Stimulated activated CD8-positive, alpha-beta memory T cell treated with anti-CD3 and anti-CD28 coated beads, Interleukin-4, amount 100 ng/mL, for 1 hour (primary cell): Measurements from ENCODE around the gene TAF11L9.
"Not testable (repeated sequence)": the region's sequence is repeated elsewhere in the genome, so short reads cannot be mapped to it uniquely, and the experiment has no call there.

Experiments used
- DNase-seq, 2 donors: peaks; one replicate each; pipeline ENCODE4 v3.0.0-alpha.2; 2020; ENCODE audit warnings: low read depth in 2 of 2, low spot score in 1 of 2

Gene TAF11L9

DNA sequence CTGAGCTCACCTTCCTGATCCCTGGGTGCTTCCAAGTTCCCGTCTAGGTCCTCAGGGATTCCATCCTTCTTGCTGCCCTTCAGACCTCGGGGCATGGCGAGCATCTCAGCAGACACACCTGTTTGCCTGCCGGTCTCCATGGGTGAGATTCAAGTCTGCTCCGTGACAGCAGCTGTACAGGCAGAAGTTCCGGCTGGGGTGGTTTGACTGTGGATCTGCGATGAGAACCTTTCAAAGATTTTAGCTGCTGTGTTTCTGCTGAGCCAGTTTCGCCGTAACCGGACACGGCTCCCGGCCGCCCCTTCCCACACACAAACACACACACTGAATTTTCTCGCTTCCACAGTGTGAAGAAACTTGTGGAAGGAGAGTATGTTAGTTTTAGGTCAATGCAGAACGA, at the start of gene TAF11L9:
TAF11L9 (minus strand) TSS at position 140 of the 400 bp plus-strand sequence.
- DNase-seq: not testable (repeated sequence)

DNA sequence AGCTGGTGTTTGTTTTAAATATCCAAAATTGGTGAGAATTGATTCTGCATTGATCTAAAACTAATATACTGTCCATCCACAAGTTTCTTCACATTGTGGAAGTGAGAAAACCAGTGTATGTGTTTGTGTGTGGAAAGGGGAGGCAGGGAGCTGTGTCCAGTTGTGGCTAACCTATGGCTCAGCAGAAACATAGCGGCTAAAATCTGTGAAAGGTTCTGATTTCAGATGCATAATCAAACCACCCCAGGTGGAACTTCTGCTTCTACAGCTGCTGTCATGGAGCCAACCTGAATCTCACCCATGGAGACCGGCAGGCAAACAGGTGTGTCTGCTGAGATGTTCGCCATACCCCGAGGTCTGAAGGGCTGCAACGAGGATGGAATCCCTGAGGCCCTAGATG, 40.0 kb upstream of the TAF11L9 start, which contains the start of gene TAF11L14:
TAF11L14 (plus strand) TSS at position 301 of the 400 bp plus-strand sequence.
- DNase-seq: no peak

DNA sequence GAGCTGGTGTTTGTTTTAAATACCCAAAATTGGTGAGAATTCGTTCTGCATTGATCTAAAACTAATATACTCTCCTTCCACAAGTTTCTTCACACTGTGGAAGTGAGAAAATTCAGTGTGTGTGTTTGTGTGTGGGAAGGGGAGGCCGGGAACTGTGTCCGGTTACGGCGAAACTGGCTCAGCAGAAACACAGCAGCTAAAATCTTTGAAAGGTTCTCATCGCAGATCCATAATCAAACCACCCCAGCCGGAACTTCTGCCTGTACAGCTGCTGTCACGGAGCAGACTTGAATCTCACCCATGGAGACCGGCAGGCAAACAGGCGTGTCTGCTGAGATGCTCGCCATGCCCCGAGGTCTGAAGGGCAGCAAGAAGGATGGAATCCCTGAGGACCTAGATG, 37.6 kb upstream of the TAF11L9 start, which contains the start of gene TAF11L13:
TAF11L13 (plus strand) TSS at position 301 of the 400 bp plus-strand sequence.
- DNase-seq: not testable (repeated sequence)

DNA sequence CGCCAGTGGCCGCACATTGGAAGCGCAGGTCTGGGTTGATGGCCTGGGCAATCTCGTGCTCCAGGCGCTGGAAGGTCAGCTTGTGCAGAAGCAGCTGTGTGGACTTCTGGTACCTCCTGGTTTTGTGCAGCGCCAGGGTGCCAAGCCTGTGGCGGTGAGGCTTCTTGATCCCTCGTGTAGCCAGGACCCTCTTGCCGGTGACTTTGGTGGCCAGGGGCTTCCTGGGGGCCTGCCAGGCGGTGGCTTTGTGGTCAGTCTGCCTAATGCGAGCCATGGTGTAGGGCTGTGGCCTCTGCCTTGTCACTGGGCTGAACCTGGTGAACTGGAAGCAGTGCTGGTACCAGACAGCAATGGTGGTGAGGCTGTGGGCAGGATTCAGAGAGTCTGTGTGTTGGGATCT, 31.5 kb upstream of the TAF11L9 start:
- no peak for DNase-seq

DNA sequence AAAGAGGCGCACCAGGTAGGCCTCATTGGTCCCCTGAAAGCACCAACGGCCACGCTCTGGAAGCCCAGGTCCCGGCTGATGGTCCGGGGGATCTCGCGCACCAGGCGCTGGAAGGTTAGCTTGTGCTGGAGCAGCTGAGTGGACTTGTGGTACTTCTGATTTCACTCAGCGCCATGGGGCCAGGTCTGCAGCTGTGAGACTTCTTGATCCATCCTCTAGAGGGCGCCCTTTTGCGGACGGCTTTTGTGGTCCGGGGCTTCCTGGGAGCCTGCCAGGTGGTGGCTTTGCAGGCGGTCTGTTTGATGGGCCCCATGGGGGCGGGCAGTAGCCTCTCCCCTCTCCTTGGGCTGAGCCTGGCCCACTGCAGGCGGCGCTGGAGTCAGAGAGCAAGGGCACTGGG, 26.4 kb upstream of the TAF11L9 start:
- DNase-seq: no peak

DNA sequence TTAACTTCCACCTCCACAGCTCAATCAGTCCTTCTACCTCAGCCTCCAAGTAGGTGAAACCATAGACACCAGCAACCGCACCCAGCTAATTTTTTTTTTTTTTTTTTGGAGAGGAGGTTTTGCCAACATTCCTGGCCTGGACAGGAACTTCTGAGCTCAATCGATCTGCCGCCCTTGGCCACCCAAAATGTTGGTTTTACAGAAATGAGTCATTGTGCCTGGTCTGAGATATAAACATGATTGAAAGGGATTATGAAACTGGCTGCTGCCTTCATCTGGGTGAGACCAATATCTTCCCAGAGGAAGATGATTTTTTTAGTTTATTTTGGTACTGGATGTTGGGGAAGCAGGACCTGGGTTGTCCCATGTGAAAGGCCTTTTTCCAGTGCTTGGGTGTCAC, 25.2 kb upstream of the TAF11L9 start:
- no peak for DNase-seq

DNA sequence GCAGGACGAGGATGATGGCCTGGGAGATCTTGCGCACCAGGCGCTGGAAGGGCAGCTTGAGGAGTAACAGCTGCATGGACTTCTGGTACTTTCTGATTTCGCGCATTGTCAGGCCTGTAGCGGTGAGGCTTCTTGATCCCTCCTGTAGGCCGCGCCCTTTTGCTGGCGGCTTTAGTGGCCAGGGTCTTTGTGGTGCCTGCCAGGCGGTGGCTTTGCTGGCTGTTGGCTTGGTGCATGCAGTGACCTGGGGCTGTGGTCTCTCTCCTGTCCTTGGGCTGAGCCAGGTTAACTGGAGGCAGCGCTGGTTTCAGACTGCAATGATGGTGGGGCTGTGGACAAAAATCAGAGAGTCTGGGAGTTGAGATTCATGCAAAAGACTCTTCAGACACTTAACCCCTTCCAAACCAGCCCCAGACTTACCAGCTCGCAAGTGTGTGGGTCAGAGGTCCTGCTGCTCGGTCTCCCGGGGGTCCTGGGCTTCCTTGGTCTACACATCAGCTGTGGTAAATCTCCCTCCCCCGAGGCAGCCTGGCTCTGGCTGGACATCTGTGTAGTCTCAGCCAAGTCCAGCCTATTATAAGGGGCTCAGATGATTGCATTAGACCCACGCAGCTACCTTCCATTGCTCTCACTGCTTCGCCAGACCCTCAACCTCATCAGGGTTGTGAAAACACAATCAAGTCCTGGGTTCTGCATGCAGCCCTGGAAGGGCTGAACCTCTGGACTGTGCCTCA, 20.8 kb upstream of the TAF11L9 start:
- no peak for DNase-seq

DNA sequence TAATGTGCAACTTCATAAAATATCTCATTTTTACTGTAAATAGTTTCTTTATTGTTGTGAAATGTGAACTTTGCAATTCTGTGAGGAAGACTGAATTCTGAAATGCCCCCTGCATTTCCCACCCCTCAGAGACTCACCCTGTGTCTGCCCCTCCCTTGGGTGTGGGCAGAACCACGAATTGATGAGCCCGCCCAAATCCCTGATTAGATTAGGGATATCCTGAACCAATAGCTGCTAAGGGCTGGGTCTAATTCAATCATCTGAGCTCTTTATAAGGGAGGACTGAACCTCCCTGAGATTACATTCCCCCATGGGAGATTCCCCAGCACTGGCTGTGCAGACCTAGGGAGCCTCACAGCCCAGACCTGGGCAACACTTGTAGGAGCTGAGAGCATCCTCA, 15.9 kb upstream of the TAF11L9 start, which contains the start of gene TAF11L12:
TAF11L12 (plus strand) TSS at position 301 of the 400 bp plus-strand sequence.
- not testable (repeated sequence) for DNase-seq

DNA sequence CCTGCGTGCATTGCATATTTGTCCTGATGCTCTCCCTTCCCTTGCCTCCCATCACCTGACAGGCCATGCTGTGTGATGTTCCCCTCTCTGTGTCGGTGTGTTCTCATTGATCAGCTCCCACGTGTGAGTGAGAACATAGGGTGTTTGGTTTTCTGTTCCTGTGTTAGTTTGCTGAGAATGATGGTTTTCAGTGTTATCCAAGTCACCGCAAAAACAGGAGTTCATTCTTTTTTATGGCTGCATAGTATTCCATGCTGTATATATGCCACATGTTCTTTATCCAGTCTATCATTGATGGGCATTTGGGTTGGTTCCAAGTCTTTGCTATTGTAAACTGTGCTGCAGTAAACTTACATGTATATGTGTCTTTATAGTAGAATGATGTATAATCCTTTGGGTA, 13.3 kb upstream of the TAF11L9 start:
- not testable (repeated sequence) for DNase-seq

DNA sequence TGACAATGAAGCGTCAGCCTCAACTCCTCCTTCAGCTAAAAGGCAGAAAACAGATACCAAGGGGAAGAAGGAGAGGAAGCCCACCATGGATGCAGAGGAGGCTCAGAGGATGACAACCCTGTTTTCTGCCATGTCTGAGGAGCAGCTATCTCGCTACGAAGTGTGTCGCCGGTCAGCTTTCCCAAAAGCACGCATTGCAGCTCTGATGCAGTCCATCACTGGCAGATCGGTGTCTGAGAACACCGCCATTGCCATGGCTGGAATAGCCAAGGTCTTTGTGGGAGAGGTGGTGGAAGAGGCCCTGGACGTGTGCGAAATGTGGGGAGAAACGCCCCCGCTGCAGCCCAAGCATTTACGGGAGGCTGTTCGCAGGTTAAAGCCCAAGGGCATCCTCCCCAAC, 10.8 kb upstream of the TAF11L9 start:
- no peak for DNase-seq

DNA sequence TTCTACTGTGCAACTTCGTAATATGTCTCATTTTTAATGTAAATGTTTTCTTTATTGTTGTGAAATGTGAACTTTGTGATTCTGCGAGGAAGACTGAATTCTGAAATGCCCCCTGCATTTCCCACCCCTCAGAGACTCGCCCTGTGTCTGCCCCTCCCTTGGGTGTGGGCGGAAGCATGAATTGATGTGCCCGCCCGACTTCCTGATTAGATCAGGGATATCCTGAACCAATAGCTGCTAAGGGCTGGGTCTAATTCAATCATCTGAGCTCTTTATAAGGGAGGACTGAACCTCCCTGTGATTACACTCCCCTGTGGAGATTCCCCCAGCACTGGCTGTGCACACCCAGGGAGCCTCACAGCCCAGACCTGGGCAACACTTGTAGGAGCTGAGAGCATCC, 9.7 kb upstream of the TAF11L9 start, which contains the start of gene TAF11L11:
TAF11L11 (plus strand) TSS at position 304 of the 400 bp plus-strand sequence.
- not testable (repeated sequence) for DNase-seq

DNA sequence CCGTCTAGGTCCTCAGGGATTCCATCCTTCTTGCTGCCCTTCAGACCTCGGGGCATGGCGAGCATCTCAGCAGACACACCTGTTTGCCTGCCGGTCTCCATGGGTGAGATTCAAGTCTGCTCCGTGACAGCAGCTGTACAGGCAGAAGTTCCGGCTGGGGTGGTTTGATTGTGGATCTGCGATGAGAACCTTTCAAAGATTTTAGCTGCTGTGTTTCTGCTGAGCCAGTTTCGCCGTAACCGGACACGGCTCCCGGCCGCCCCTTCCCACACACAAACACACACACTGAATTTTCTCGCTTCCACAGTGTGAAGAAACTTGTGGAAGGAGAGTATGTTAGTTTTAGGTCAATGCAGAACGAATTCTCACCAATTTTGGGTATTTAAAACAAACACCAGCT, 3.5 kb upstream of the TAF11L9 start, which contains the start of gene TAF11L10:
TAF11L10 (minus strand) TSS at position 101 of the 400 bp plus-strand sequence.
- not testable (repeated sequence) for DNase-seq

DNA sequence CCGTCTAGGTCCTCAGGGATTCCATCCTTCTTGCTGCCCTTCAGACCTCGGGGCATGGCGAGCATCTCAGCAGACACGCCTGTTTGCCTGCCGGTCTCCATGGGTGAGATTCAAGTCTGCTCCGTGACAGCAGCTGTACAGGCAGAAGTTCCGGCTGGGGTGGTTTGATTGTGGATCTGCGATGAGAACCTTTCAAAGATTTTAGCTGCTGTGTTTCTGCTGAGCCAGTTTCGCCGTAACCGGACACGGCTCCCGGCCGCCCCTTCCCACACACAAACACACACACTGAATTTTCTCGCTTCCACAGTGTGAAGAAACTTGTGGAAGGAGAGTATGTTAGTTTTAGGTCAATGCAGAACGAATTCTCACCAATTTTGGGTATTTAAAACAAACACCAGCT, 3.3 kb downstream of the TAF11L9 start, which contains the start of gene TAF11L8:
TAF11L8 (minus strand) TSS at position 101 of the 400 bp plus-strand sequence.
- not testable (repeated sequence) for DNase-seq

DNA sequence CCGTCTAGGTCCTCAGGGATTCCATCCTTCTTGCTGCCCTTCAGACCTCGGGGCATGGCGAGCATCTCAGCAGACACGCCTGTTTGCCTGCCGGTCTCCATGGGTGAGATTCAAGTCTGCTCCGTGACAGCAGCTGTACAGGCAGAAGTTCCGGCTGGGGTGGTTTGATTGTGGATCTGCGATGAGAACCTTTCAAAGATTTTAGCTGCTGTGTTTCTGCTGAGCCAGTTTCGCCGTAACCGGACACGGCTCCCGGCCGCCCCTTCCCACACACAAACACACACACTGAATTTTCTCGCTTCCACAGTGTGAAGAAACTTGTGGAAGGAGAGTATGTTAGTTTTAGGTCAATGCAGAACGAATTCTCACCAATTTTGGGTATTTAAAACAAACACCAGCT, 8.5 kb downstream of the TAF11L9 start, which contains the start of gene TAF11L7:
TAF11L7 (minus strand) TSS at position 101 of the 400 bp plus-strand sequence.
- not testable (repeated sequence) for DNase-seq
